Stimulated activated CD8-positive, alpha-beta memory T cell treated with anti-CD3 and anti-CD28 coated beads, Interleukin-7, amount 100 ng/mL, for 4 hours (primary cell): ENCODE data around the gene DNAJC27.

Experiments used
- DNase-seq, 2 donors: peaks; one replicate each; pipeline ENCODE4 v3.0.0-alpha.2; 2020; ENCODE audit warnings: low read depth in 2 of 2

The DNAJC27 gene

DNA sequence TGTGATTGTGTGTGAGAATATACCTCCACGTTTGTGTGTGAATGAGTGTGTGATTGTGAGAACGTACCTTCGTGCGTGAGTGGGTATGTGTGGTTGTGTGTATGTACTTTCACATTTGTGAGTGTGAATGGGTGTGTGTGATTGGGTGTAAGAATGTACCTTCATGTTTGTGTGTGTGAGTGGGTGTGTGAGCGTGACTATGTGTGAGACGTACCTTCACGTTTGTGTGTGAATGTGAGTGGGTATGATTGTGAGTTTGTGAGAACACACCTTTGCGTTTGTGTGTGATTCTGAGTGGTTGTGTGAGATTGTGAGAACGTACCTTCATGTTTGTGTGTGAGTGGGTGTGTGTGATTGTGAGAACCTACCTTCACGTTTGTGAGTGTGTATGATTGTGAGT, 45.9 kb downstream of the DNAJC27 start:
- no peak for DNase-seq

DNA sequence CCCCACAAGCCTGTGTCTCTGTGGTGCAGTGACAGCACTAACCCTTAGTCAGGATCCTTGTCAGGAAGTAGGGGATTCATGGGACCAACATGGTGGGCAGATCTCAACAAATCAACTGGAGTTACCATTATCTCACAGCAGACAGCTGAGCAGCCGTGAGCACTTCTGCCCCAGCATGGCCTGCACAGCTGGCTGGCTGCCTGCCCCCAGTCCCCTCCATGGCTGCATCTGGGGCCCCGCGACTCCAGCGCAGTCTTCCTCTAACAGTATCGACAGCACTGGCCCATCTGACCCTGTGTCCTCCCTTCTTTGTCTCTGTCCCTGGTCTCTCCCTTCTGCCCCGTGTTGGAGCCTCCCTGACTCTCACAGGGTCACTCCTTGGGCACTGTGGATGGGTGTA, 47.0 kb downstream of the DNAJC27 start:
- DNase-seq = no peak

DNA sequence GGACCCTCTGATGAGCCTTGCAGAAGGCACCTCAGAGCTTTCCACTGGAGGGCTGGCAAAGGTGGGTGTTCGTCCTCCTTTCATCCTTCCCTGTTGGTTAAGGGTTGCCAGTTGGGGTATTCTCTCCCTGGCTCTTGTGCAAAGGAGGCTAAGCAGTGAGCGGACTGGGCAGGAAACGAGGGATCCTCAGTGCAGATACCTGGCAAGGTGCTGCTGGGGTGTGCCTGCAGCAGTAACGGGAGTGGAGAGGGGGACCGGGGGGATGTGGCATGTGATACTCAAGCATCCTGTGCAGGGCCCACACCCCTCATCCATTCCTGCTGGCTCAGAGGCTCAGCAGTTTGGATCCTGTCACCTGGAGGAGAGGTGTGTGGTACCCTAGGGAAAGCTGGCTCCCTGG, 47.5 kb downstream of the DNAJC27 start:
- DNase-seq = no peak

DNA sequence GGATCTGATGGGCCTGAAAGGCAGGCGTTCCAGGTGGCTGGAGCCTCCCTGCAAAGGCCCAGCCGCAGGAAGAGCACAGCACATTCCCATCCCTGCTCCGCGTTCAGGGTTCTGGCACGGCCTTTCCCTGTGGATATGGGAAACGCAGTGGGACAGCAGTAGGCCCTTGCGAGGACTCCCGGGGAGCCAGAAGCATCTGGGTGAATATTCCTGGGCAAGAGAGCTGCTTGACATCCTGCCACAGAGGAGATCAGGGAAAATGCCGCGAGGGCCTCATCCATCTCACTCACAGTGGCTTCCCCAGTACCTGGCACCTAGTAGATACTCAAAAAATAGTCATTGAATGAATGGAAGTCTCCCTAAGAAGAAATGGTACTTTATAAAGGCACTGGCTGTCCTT, 48.6 kb downstream of the DNAJC27 start:
- DNase-seq = no peak

DNA sequence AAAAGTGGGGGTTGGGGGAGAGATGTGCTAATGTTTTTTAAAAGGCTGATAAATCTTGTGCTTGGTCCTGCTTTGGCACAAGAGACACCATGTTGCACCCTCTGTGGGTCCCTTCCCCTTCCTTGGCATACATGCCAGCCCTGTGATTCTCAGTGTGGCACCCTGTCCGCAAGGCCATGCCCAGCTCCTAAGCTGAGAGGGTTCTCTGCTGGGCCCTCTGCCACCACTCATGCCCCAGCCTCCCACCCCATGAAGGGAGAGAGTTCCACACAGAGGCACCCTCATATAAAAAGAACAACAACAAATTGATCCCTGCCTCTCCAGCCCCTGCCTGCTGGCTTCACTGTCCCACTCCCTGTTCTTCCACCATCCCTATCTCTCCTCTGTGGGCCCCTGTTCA, 49.2 kb downstream of the DNAJC27 start:
- no peak for DNase-seq

DNA sequence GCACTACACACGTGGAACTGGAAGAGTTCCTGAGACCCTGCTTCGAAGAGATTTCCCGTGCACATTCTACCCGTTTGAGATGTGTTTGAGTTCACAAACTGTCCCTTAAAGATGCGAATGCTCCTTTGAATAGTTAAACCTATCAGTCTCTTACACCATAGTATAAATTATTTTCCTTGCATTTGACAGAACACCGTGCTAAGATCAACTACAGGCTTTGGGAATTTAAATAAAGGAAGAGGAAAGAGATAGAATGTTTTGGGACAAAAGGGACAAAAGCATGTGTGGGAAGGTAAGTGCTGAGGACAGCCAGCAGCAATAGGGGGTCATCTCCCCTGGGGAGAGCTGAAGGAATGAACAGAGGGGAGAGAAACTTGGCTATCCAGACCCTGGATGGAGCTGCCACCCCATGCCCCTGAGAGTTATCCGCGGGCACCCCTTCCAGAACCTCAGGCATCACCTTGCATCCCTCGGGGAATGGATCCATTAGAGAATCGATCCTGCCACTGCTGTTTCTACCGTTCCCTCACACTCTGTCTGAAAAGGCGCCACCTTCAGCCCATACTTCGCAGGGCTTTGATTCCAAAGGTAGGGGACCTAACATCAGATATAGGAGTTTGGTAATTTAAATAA, 50.8 kb downstream of the DNAJC27 start:
- DNase-seq = no peak

DNA sequence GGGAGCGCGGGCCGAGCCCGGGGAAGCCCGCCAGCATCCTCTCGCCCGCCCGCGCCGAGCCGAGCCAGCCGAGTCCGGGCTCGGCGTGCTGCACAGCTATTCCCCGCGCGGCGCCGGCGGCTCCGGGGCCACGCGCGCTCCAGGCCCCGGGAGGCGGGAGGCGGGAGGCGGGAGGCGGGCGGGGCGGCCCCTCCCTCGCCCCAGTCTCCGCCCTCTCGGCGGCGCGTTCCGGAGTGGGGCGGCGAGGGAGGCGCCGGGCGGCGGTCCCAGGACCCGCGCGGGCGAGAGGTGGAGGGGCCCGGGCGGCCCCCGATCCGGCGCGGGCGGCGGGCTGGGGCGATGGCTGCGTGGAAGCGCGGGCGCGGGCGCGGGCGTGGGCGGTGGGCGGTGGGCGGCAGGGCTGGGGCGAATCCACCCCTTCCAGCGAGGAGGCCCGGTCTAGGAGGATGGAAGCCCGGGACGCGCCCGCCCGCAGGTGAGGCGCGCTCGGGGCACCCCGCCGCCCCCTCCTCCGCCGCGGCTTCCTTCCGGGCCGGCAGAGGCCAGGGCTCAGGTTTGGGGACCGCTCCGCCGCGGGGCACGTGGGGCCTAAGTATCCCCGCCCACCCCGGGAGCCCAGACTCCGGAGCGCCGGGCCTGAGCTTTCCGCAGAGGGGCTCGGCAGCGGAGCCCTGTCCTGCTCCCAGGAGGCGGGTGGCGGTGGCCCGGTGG, 51.5 kb downstream of the DNAJC27 start, which contains the start of gene ADCY3:
Gene ADCY3, minus strand, starts transcription at position 140 of the 711 bp plus-strand sequence. CDS start 1,250 bp downstream, outside the sequence.
- peak; percentile 25 to 63 for DNase-seq

DNA sequence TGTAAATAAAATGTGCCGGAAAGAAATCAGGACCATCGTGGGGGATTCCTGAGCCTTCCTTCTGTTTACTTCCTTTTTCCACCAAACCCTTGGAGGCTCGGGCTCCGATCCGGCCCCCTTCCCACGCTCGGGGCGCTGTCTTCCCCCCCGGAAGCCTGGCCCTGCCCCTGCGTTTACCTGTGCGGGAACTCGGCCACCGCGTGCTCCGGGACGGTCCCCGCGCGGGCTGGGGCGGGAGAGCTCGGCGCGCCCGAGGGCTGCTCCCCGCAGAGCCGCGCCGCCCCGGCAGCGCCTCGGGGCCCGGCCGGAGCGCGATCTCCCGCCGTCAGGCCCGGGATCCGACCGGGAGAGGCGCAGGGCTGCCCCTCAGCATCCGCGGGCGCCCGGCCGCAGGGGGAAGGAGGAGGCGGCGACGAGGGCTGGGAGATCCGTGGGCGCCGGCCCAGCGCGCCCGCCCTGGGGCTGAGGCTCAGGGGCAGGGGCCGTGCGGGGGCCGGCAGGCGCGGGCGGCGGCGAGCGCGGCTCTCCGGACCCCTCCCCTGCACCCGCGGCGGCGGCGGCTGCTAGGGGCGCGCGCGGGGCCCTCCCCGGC, 52.2 kb downstream of the DNAJC27 start:
- no peak for DNase-seq

DNA sequence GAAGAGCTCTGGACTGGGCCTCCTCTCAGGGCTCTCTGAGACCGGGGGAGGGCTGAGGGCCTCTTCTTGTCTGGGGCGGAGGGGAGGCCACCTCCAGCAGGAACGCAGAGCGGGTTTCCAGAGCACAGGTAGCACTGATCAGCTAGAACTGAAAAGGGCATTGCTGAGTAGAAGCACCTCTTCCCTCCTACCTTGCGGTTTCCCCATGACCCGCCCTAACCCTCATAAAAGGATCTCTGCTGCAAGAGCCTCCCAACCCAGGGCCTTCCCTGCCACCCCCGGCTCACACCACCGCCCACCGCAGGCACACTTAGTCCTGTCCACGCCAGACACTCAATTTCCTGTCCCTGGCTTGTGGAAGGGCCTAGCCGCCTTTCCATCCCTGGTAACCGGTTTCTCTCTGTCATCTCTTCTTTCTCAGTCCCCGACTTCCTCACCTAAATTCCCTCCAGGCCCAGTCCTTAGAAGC, 52.7 kb downstream of the DNAJC27 start:
- peak; percentile 41 to 61 for DNase-seq

DNA sequence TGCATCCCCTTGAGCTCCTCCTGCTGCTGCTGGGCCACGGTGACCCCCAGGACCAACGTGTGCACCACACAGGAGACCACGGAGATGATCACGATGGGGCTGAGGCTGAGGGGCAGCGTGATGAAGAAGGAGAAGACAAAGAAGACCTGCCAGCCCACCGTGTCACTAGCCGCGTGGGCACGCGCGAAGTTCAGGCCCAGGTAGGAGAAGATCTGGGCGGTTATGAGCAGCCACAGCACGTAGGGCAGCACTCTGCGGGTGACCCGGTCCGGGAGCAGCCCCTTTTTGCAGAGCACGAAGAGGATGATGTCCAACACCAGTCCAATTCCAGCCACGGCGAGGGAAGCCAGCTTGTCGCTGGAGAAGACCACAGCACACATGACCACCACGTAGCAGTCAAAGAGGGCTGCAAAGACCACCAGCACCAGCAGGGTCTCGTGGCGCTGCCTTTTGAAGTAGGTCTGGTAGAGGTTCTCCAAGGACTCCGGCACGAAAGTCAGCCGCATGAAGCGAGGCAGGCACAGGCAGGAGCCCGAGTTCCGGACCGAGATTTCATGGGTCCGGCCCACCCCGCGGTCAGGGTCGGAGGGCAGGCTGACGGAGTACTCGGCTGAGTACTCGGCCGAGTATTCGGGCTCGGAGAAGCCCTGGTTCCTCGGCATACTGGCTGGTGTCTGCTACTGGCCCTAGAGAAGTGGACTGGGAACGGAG, 53.3 kb downstream of the DNAJC27 start:
- no peak for DNase-seq

DNA sequence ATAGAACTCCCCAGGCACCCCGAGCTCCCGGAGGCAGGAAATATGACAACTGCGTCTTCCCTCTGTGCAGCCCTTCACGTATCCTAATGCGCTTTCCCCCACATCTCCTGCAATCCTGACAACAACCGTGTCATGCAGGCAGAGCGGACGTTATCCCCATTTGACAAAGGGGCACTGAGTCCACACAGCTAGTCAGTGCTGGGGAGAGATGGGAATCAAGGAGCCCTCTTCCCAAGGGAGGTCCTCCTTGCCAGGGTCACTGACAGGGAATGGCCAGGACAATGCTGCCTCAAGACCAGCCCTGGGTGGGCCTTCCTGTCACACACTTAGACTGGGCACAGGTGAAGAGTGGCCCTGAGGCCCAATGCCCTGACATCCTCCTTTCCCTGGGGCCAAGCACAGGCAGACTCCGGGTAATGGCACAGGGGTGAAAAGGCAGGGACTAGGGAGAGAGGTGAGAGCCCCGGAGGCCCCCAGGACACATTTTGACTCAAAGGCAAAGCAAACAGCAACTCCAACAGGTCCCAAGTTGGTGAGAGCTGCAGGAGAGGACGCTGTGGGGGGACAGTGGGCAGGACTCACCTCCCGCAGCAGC, 53.9 kb downstream of the DNAJC27 start:
- no peak for DNase-seq

DNA sequence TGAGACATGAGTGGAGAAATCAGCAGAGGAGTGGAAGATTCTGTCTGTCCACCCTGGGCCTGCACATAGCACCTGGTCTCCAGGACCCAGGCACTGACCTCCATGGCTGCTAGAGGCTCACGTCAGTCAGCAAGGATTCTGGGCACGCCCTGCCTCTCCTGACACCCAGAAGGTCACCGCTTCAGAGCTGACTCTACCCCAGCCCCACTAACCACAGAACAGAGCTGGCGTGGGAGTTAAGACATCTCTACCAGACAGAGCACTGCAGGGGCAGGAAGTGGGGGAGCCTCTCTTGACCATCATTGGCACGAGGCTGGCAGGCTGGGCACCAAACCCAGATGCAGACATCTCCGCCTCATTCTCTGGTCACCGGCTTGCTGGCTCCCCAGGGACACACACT, 54.7 kb downstream of the DNAJC27 start:
- DNase-seq = no peak

DNA sequence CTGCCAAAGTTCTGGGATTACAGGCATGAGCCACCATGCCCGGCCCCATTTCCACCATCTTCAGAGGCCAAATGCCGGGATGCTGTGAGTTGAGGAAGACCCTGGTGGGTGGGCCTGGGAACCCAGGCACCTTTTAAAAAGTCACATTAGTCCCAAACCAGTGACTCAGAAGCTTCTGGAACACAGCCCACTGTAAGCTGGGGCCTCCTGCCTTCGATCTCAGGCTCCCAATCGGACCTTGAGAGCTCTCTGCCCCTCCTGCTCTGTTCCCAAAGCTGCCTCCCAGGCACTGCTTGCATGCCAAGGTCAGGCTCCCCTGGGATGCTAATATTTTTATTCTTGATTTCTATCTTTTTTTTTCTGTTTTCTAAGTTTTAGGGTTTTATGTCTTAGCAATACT, 56.0 kb downstream of the DNAJC27 start:
- no peak for DNase-seq

DNA sequence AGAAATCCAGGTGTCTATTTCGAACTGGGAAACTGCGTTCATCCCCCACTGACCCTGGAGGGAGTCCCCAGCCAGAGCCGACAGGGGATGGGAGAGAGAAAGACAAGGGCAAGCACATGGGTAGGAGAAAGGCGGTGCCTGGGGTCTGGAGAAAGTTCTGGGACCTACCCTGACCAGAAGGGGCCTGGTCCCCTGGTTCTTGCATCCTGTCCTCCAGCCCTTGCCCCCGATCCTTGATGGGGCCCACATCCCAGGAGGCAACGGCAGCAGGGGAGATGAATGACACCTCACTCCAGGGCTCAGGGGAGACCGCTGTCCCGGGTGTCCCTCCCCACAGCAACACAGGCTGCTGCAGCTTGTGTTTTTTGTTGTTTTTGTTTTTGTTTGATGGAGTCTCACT, 56.6 kb downstream of the DNAJC27 start:
- DNase-seq = no peak

DNA sequence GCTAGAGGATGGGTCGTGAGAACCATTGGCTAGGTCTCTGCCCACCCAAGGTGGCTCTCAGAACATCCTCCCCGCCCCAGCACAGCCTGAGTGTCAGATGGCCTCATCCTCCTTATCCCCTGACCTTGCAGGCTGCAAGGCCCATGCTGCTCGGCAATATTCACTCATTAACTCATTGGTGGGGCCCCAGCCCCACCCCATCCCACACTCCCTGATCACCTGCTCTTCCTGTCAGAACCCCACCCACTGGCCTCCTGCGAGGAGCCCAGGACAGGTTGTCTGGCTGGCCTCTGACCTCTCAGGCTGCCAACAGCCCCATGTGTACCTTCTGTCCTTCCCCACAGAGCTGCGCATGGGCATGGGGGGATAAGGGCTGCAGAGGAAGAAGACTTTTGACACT, 57.0 kb downstream of the DNAJC27 start:
- no peak for DNase-seq

DNA sequence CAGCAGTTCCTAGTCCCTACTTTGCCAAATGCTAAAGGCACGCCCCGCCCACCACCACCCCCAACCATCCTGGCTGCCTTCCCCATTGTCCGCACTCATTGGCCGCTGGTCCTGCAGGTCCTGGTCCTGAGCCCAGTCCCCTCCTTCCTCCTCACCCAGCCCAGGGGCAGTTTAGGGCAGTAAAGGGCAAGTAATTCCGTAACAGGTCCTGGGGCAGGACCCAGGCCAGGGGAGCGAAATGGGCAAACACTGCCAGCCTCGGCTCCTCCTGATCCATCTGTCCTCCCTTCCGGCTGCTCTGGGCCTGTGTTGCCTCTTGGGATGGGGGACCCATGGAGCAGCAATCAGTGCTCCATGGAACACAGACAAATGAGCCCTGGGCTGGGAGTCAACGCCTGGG, 57.8 kb downstream of the DNAJC27 start:
- no peak for DNase-seq

DNA sequence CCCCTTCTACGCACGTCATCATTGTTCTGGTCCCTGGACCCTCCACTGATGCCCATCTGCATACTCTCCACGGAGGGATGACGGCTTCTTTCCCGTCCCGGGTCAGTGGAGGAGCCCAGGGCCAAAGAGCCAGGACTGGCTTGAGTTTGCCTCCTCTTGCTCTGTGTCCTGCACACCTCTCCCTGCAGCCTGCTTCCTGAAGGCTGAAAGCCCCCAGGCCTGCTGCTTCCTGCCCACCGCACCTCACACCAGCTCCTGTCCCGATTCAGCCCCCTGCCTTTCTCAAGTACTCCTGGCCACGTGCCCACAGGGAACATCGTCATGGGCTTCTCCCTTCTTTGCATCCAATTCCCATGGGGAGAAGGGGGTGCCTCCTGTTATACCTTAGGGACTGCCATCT, 58.8 kb downstream of the DNAJC27 start:
- no peak for DNase-seq

DNA sequence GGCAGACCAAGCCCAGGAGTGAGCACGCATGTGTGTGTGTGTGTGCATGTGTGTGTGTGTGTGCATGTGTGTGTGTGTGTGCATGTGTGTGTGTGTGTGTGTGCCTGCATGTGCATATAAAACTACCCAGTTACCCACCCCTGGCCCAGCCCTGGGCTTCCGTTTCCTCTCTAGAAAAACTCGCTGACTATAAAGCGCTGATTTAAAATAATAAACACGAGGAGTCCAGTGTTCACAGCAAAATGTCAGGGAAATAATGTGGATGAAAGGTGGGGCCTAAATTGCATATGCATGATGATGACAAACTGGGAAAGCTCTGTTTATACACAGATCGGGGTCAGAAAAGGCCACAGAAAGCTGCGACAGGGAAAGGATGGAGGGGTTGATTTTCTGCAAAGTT, 59.2 kb downstream of the DNAJC27 start:
- no peak for DNase-seq

DNA sequence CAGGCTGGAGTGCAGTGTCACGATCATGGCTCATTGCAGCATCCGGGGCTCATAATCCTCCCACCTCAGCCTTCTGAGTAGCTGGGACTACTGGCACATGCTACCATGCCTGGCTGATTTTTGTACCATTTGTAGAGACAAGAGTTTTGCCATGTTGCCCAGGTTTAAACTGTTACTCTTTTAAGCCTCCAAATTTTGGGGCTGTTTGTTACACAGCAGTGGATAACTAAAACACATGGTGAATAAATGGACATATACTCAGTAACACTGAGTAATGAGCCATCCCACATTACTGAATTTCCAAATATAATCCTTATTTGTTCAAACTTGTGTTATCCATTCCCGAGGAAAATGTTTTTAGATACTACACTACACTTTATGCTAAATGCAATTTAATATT, 61.5 kb downstream of the DNAJC27 start:
- no peak for DNase-seq

DNA sequence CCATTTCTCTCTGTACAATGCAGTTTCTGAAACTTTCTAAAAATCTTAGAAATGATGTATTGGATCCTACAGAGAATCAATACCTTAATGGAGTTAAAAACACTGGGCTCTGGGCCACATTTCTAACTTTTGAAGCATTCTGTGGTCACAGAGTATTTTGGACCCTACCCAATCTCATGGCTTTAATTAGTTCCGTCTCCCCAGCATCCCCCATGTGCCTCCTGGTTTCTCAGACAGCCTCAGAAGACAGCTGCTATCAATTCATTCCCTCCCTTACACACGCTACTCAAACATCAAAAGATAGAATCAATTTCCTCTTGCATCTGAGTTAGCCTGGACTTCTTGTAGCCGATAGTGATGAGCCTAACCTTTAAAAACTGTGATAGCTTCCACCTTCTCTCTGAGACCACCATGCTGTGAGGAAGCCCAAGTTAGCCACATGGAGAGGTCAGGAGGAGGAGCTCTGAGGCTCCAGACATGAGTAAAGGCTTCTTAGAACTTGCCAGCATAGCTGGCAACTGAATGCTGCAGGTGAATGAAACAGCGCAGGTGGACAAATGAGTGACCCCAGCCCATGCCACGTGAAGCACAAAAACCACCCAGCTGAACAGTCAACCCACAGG, 62.1 kb downstream of the DNAJC27 start:
- no peak for DNase-seq

DNA sequence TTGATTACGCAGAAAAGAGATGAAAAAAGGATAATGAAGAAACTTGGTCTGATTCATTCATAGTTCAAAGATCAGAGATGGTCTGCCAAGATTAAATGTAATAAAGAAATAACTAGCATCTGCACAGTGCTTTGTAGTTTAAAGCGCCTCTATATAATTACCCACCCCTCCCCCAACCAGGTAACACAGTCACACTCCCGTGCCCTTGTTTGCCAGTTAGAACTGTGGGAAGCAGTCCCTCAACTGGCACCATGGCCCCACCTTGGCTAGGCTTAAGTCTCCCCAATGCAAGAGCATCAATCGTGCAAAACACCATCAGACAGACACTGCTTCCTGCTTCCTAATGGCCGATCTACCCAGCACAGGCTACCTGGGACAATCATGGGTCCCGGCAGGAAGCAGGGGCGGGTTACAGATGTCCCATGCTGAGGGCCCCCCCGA, 63.3 kb downstream of the DNAJC27 start:
- no peak for DNase-seq

DNA sequence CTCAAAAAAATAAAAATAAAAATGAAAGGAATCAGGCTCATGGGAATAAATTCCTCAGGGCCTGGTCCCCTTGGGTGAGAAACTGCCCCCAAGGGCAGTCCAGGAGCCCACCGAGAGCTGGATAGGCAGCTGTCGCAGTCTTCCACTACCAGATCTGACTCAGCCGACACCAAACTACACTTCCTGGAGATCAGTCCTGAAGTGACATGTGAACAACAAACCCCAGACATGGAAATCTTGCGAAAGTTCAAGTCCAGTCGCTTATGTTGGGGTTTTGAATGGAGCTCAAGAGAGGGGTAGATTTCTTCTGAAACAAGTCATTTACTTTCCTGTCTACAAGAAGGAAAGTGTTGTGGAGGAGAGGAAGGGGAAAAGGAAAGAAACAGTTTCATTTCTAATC, 64.6 kb downstream of the DNAJC27 start:
- no peak for DNase-seq
